SK-N-SH treated with all-trans-retinoic acid at 6 μM for 48 hours (cell line): Measurements from ENCODE around the gene RBP5.

Source experiments
- ESRRG ChIP-seq: fragments of 250-450 bp; sonication (Bioruptor Pico); IDR thresholded peaks from 2 replicates; pipeline ENCODE4 v1.6.1; 2021; ENCODE audit warnings: mild to moderate bottlenecking
- GLIS3 ChIP-seq: fragments of 250-450 bp; sonication (Bioruptor Pico); IDR thresholded peaks from 2 replicates; pipeline ENCODE4 v1.5.0; 2020; ENCODE audit warnings: mild to moderate bottlenecking, moderate library complexity
- PATZ1 ChIP-seq: fragments of 250-450 bp; sonication (Bioruptor Pico); IDR thresholded peaks from 2 replicates; pipeline ENCODE4 v1.8.0; 2020; ENCODE audit warnings: mild to moderate bottlenecking, moderate library complexity, borderline replicate concordance
- POU6F1 ChIP-seq: fragments of 250-450 bp; sonication (Bioruptor Pico); IDR thresholded peaks from 2 replicates; pipeline ENCODE4 v1.8.0; 2021; ENCODE audit warnings: low read depth, mild to moderate bottlenecking, moderate library complexity, borderline replicate concordance
- PPARA ChIP-seq: fragments of 250-450 bp; sonication (Bioruptor Pico); IDR thresholded peaks from 2 replicates; pipeline ENCODE4 v1.5.0; 2020; ENCODE audit warnings: mild to moderate bottlenecking, borderline replicate concordance
- RARB ChIP-seq: fragments of 250-450 bp; sonication (Bioruptor Pico); IDR thresholded peaks from 2 replicates; pipeline ENCODE4 v1.8.0; 2021; ENCODE audit warnings: mild to moderate bottlenecking, moderate library complexity
- TSHZ2 ChIP-seq: fragments of 250-450 bp; sonication (Bioruptor Pico); IDR thresholded peaks from 2 replicates; pipeline ENCODE4 v1.5.0; 2020; ENCODE audit warnings: mild to moderate bottlenecking, moderate library complexity
- ZFP3 ChIP-seq: fragments of 250-450 bp; sonication (Bioruptor Pico); IDR thresholded peaks from 2 replicates; pipeline ENCODE4 v1.5.0; 2020; ENCODE audit warnings: mild to moderate bottlenecking, moderate library complexity
- ZFP30 ChIP-seq: fragments of 450-650 bp; formaldehyde crosslinking; IDR thresholded peaks from 2 replicates; pipeline ENCODE4 v1.5.0; 2022; ENCODE audit warnings: mild to moderate bottlenecking, moderate library complexity

- TF ChIP-seq TSHZ2 (CRISPR knock-in tag) = no peak
- no peak for TF ChIP-seq ZFP3
- no peak for TF ChIP-seq RARB (CRISPR knock-in tag)
- no peak for TF ChIP-seq ZFP30 (CRISPR knock-in tag)
- TF ChIP-seq PPARA (CRISPR knock-in tag) = no peak
- TF ChIP-seq GLIS3 = no peak
- no peak for TF ChIP-seq PATZ1
- TF ChIP-seq POU6F1 = no peak
- no peak for TF ChIP-seq ESRRG
Measured at GRCh38 chr12:7122811-7123769, 5.6 kb downstream of the RBP5 start.
